Testis (tissue), 2 donors: ENCODE measurements around the gene CACNA2D3.

Source experiments
- POLR2A ChIP-seq: fragments of 450-650 bp; IDR thresholded peaks from one replicate; pipeline ENCODE4 v1.6.1; 2017; ENCODE audit warnings: antibody characterized with exemption, mild to moderate bottlenecking, moderate library complexity
- TF ChIP-seq, protein P1 (sequence below), 3 experiments: fragments of 450-650 bp in 2 of 3; fragments of 200-600 bp in 1 of 3; sonication (generic) in 1 of 3; IDR thresholded peaks; one replicate each; pipeline ENCODE4 v1.5.1; 2016 to 2019; ENCODE audit warnings: antibody characterized with exemption in 3 of 3, mild to moderate bottlenecking in 2 of 3, moderate library complexity in 1 of 3

DNA sequence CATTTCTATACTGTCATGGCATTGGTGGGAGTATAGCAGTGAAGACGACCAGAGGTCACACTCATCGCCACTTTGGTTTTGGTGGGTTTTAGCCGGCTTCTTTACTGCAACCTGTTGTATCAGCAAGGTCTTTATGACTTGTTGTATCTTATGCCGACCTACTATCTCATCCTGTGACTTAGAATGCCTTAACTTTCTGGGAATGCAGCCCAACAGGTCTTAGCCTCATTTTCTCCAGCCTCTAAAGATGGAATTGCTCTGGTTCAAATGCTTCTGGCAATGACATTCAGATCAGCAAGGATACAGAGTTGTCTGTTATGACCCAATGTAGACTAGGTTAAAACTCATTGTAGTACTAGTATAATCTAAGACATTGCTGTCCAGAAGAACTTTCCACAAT lies 860.5 kb downstream of the CACNA2D3 start:
- no peak for TF ChIP-seq POLR2A
- TF ChIP-seq, protein P1, sequence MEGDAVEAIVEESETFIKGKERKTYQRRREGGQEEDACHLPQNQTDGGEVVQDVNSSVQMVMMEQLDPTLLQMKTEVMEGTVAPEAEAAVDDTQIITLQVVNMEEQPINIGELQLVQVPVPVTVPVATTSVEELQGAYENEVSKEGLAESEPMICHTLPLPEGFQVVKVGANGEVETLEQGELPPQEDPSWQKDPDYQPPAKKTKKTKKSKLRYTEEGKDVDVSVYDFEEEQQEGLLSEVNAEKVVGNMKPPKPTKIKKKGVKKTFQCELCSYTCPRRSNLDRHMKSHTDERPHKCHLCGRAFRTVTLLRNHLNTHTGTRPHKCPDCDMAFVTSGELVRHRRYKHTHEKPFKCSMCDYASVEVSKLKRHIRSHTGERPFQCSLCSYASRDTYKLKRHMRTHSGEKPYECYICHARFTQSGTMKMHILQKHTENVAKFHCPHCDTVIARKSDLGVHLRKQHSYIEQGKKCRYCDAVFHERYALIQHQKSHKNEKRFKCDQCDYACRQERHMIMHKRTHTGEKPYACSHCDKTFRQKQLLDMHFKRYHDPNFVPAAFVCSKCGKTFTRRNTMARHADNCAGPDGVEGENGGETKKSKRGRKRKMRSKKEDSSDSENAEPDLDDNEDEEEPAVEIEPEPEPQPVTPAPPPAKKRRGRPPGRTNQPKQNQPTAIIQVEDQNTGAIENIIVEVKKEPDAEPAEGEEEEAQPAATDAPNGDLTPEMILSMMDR (IDR thresholded peaks at IDR 0.05), result no peak
